ACC112 (cell line): ENCODE measurements around the gene FEZF2.

ENCODE experiments used
- H2AFZ ChIP-seq: fragments of 200-600 bp; sonication (generic); one replicate; pipeline ENCODE4 v1.6.0; 2017; ENCODE audit warnings: antibody characterized with exemption, low read length; ENCODE audit not compliant: unreplicated experiment
- H3K27ac ChIP-seq: fragments of 200-600 bp; sonication (generic); 2 replicates; pipeline ENCODE4 v1.5.1; 2014; ENCODE audit warnings: low read depth, mild to moderate bottlenecking, antibody characterized with exemption, low read length, moderate library complexity
- H3K27me3 ChIP-seq: fragments of 200-600 bp; sonication (generic); 2 replicates; pipeline ENCODE4 v1.6.1; 2014; ENCODE audit warnings: mild to moderate bottlenecking, antibody characterized with exemption, low read length, moderate library complexity, mixed read lengths; ENCODE audit not compliant: insufficient read depth
- H3K36me3 ChIP-seq: fragments of 200-600 bp; sonication (generic); 2 replicates; pipeline ENCODE4 v1.6.1; 2016; ENCODE audit warnings: mild to moderate bottlenecking, antibody characterized with exemption, low read length, moderate library complexity, mixed read lengths; ENCODE audit not compliant: insufficient read depth
- H3K4me1 ChIP-seq: fragments of 200-600 bp; sonication (generic); one replicate; pipeline ENCODE4 v1.6.1; 2016; ENCODE audit warnings: low read length, mixed read lengths; ENCODE audit not compliant: insufficient read depth, unreplicated experiment, control insufficient read depth
- H3K4me3 ChIP-seq: fragments of 200-600 bp; sonication (generic); 2 replicates; pipeline ENCODE4 v1.5.1; 2014; ENCODE audit warnings: mild to moderate bottlenecking, low read depth, low read length
- H3K79me2 ChIP-seq: fragments of 200-600 bp; sonication (generic); one replicate; pipeline ENCODE4 v1.6.0; 2016; ENCODE audit warnings: low read length; ENCODE audit not compliant: control insufficient read depth, unreplicated experiment, insufficient read depth

The FEZF2 gene

GRCh38 chr3:62365391-62366125 is 7.8 kb downstream of the FEZF2 start:
- Histone ChIP-seq H3K27ac (no peak overlapping the region), H3K4me1 (no peaks in the 10 kb centered on the region), H3K79me2 (no peaks in the 10 kb centered on the region), H2AFZ (no peak overlapping the region), H3K36me3 (no peaks in the 10 kb centered on the region), H3K27me3 (peaks cover 89% of the 10 kb centered on the region), H3K4me3 (no peak overlapping the region)

GRCh38 chr3:62364191-62364590 is 9.2 kb downstream of the FEZF2 start:
- no peak overlapping the region for H3K4me3 ChIP-seq
- H3K79me2 ChIP-seq = no peaks in the 10 kb centered on the region
- no peaks in the 10 kb centered on the region for H3K4me1 ChIP-seq
- H3K27ac ChIP-seq = no peak overlapping the region
- no peaks in the 10 kb centered on the region for H3K36me3 ChIP-seq
- no peak overlapping the region for H2AFZ ChIP-seq
- peaks cover 87% of the 10 kb centered on the region for H3K27me3 ChIP-seq

- Histone ChIP-seq H2AFZ (no peak overlapping the region), H3K4me1 (no peaks in the 10 kb centered on the region), H3K36me3 (no peaks in the 10 kb centered on the region), H3K4me3 (no peak overlapping the region), H3K79me2 (no peaks in the 10 kb centered on the region), H3K27me3 (peaks cover 87% of the 10 kb centered on the region), H3K27ac (no peak overlapping the region)
Measured at GRCh38 chr3:62363275-62363674, 10.1 kb downstream of the FEZF2 start.

- H3K36me3 ChIP-seq = no peaks in the 10 kb centered on the region
- H3K27me3 ChIP-seq = peaks cover 84% of the 10 kb centered on the region
- H3K4me1 ChIP-seq = no peaks in the 10 kb centered on the region
- H3K4me3 ChIP-seq = no peak overlapping the region
- no peak overlapping the region for H2AFZ ChIP-seq
- no peak overlapping the region for H3K27ac ChIP-seq
- H3K79me2 ChIP-seq = no peaks in the 10 kb centered on the region
Measured at GRCh38 chr3:62361824-62362223, 11.5 kb downstream of the FEZF2 start.

GRCh38 chr3:62361261-62361660 is 12.1 kb downstream of the FEZF2 start:
- Histone ChIP-seq H3K36me3 (no peaks in the 10 kb centered on the region), H3K79me2 (no peaks in the 10 kb centered on the region), H3K4me1 (no peaks in the 10 kb centered on the region), H3K27ac (no peak overlapping the region), H2AFZ (no peak overlapping the region), H3K27me3 (peaks cover 84% of the 10 kb centered on the region), H3K4me3 (no peak overlapping the region)

- Histone ChIP-seq H3K79me2 (no peaks in the 10 kb centered on the region), H3K27me3 (peaks cover 84% of the 10 kb centered on the region), H3K4me1 (no peaks in the 10 kb centered on the region), H3K36me3 (no peaks in the 10 kb centered on the region), H3K27ac (no peak overlapping the region), H2AFZ (no peak overlapping the region), H3K4me3 (no peak overlapping the region)
Measured at GRCh38 chr3:62359531-62359930, 13.8 kb downstream of the FEZF2 start.

GRCh38 chr3:62356356-62356755 is 17.0 kb downstream of the FEZF2 start:
- no peaks in the 10 kb centered on the region for H3K4me1 ChIP-seq
- H3K27ac ChIP-seq = no peak overlapping the region
- H3K4me3 ChIP-seq = no peak overlapping the region
- H3K36me3 ChIP-seq = no peaks in the 10 kb centered on the region
- no peaks in the 10 kb centered on the region for H3K79me2 ChIP-seq
- no peak overlapping the region for H2AFZ ChIP-seq
- H3K27me3 ChIP-seq = peaks cover 90% of the 10 kb centered on the region

- peaks cover 91% of the 10 kb centered on the region for H3K27me3 ChIP-seq
- H3K4me1 ChIP-seq = no peaks in the 10 kb centered on the region
Measured at GRCh38 chr3:62355703-62356102, 17.6 kb downstream of the FEZF2 start.

GRCh38 chr3:62343755-62344154 is 29.6 kb downstream of the FEZF2 start:
- Histone ChIP-seq H3K4me3 (no peak overlapping the region), H3K27ac (no peak overlapping the region), H3K27me3 (peaks cover 31% of the 10 kb centered on the region), H3K36me3 (no peaks in the 10 kb centered on the region), H3K4me1 (no peaks in the 10 kb centered on the region), H3K79me2 (no peaks in the 10 kb centered on the region), H2AFZ (no peak overlapping the region)

More at GRCh38 chr3:62355703-62356102, 17.6 kb downstream of the FEZF2 start:
- H3K36me3 ChIP-seq = no peaks in the 10 kb centered on the region
- H3K4me3 ChIP-seq = no peak overlapping the region
- no peak overlapping the region for H2AFZ ChIP-seq
- no peaks in the 10 kb centered on the region for H3K79me2 ChIP-seq
- no peak overlapping the region for H3K27ac ChIP-seq

GRCh38 chr3:62335196-62335595 is 38.2 kb downstream of the FEZF2 start:
- Histone ChIP-seq H3K79me2 (no peaks in the 10 kb centered on the region), H3K4me3 (no peak overlapping the region), H3K4me1 (no peaks in the 10 kb centered on the region), H3K27ac (no peak overlapping the region), H2AFZ (no peak overlapping the region), H3K27me3 (no peaks in the 10 kb centered on the region), H3K36me3 (no peaks in the 10 kb centered on the region)

- H3K36me3 ChIP-seq = no peaks in the 10 kb centered on the region
Measured at GRCh38 chr3:62332835-62333244, 40.5 kb downstream of the FEZF2 start.

More at GRCh38 chr3:62332835-62333244, 40.5 kb downstream of the FEZF2 start:
- no peaks in the 10 kb centered on the region for H3K4me1 ChIP-seq
- H3K27me3 ChIP-seq = no peaks in the 10 kb centered on the region
- no peaks in the 10 kb centered on the region for H3K79me2 ChIP-seq
- no peak overlapping the region for H3K4me3 ChIP-seq
- no peak overlapping the region for H2AFZ ChIP-seq
- H3K27ac ChIP-seq = no peak overlapping the region
